Epithelial cell of esophagus (primary cell): ENCODE data around the gene MYO3A.

Experiments
- DNase-seq: peaks from one replicate; pipeline ENCODE4 v3.0.0; 2010; ENCODE audit warnings: low read depth
- H3K4me3 ChIP-seq: 2 replicates; pipeline ENCODE4 v1.5.1; 2011; ENCODE audit warnings: mild to moderate bottlenecking, low read length, control low read depth
- CTCF ChIP-seq: IDR thresholded peaks from 2 replicates; pipeline ENCODE4 v1.5.1; 2011; ENCODE audit warnings: low read depth, mild to moderate bottlenecking, low read length, control low read depth, inconsistent platforms; ENCODE audit not compliant: insufficient read depth; ENCODE audit errors: missing control alignments

MYO3A gene

GRCh38 chr10:26112532-26112931 lies 178.5 kb downstream of the MYO3A start:
- no peak for DNase-seq
- no peak overlapping the region for H3K4me3 ChIP-seq
- no peak for TF ChIP-seq CTCF

DNA sequence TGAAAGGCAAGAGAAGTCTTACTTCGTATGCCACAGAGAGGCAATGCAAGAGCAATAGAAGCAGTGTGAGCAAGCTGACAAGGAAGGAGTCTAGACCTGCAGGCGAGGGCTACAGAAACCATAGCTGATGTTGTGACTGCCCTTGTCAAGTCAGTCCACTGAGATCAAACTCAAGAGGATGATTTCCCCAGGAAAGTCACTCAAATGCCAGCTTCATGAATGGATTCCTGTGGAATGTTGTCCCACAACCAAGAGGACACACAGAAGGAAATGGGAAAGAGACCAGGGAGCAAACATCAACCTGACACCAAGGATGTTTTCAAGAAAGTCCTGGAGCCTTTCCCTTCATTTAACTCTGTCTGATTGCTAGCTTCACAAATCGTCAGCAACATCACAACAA lies 204.6 kb downstream of the MYO3A start:
- DNase-seq: no peak
- H3K4me3 ChIP-seq: no peak overlapping the region
- no peak for TF ChIP-seq CTCF

GRCh38 chr10:26156019-26156418 lies 222.0 kb downstream of the MYO3A start:
- no peak for TF ChIP-seq CTCF
- DNase-seq: no peak
- H3K4me3 ChIP-seq: no peak overlapping the region

- TF ChIP-seq CTCF: no peak
- DNase-seq: no peak
- H3K4me3 ChIP-seq: no peak overlapping the region
These were observed 223.7 kb downstream of the MYO3A start for GRCh38 chr10:26157734-26158133.

DNA sequence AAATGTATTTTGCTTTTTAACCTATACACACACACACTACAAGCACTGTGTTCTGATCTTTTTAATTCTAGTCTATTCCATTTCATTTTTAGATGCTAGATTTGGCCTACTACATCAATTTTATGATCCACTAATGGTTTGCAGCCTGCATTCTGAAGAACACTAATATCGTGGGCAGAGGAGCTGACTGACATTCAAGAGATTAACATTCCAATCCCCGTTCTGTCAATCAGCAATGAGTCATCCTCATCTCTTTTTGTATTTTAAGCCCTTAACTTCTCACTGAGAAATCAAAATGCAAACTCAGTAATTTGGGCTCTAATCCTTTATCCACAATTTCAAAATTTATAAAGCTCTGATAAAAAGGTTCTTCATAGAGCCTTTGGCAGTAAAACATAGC lies 235.4 kb downstream of the MYO3A start:
- no peak overlapping the region for H3K4me3 ChIP-seq
- no peak for DNase-seq
- TF ChIP-seq CTCF: no peak

DNA sequence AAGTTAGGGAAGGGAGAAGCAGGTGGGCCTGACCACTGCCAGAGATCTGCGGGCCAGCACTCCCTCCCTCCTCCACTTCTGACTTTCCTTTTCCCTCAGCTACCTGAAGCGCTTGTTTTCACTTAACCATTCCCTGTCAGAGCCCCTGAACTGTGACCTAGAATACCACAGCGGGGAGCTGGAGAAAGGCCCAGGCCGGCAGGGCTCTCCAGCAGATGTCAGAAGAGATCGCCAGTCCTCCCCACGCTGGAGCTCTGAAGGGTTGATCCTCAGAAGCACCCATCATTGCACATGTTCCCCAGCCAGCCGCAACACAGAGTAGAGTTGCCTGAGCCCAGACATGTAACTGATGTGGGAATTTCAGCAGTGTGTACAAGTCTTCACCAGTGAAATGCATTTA lies 238.1 kb downstream of the MYO3A start:
- no peak overlapping the region for H3K4me3 ChIP-seq
- TF ChIP-seq CTCF: no peak
- DNase-seq: no peak

DNA sequence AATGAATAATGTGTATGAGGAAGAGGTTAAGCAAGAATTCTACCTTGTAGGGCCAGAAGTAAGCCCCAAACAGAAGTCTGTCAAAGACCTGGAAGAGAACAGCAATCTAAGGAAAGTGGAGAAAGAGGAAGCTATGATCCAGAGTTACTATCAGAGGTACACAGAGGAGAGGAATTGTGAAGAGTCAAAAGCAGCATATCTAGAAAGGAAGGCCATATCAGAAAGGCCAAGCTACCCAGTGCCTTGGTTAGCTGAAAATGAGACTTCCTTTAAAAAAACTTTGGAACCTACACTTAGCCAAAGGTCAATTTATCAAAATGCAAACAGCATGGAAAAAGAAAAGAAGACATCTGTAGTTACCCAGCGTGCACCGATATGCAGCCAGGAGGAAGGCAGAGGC lies 239.8 kb downstream of the MYO3A start:
- DNase-seq: no peak
- no peak for TF ChIP-seq CTCF
- H3K4me3 ChIP-seq: no peak overlapping the region
